ENCODE measurements around the gene CD3D. TPM values are rescaled to one million over a fixed set of nuclear protein-coding genes. Genes with fewer than 3 reads are reported as not detected.
A peak's percentile ranks its signal among the peaks of the same experiment; 100 is the strongest.

The CD3D gene
- total RNA-seq, 1 donor from 2014 or later, result not detected

DNA sequence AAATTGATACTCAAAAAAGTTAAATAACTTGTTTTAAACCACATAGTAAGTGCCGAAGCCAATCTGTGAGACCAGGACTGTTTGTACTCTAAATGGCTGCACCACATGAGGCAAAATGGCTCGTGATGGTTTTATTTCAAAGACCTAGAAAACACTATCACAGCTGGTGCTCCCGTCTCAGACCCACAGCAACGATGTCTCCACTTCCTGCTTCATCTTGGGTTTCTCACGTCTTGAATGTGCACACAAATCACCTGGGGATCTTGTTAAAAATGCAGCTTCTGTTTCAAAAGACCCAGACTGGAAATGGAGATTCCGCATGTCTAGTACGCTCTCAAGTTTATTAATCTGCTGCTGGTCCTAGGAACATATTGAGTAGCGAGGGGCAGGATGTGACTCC is 36.8 kb downstream of the CD3D start:
- Mint-ChIP-seq H3K27me3 (ENCODE audit: unreplicated experiment) (peaks cover 46% of the 10 kb centered on the region), H3K4me3 (ENCODE audit: unreplicated experiment) (no peak overlapping the region), H3K9me3 (ENCODE audit: unreplicated experiment) (no peaks in the 10 kb centered on the region), H3K27ac (ENCODE audit: unreplicated experiment) (no peak overlapping the region), H3K36me3 (ENCODE audit: unreplicated experiment) (no peaks in the 10 kb centered on the region), H3K4me1 (ENCODE audit: unreplicated experiment) (no peaks in the 10 kb centered on the region)
- TF ChIP-seq, protein P1, sequence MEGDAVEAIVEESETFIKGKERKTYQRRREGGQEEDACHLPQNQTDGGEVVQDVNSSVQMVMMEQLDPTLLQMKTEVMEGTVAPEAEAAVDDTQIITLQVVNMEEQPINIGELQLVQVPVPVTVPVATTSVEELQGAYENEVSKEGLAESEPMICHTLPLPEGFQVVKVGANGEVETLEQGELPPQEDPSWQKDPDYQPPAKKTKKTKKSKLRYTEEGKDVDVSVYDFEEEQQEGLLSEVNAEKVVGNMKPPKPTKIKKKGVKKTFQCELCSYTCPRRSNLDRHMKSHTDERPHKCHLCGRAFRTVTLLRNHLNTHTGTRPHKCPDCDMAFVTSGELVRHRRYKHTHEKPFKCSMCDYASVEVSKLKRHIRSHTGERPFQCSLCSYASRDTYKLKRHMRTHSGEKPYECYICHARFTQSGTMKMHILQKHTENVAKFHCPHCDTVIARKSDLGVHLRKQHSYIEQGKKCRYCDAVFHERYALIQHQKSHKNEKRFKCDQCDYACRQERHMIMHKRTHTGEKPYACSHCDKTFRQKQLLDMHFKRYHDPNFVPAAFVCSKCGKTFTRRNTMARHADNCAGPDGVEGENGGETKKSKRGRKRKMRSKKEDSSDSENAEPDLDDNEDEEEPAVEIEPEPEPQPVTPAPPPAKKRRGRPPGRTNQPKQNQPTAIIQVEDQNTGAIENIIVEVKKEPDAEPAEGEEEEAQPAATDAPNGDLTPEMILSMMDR (IDR thresholded peaks at IDR 0.05), result no peak
- no peak for DNase-seq (ENCODE audit: extremely low spot score, unreplicated experiment)

DNA sequence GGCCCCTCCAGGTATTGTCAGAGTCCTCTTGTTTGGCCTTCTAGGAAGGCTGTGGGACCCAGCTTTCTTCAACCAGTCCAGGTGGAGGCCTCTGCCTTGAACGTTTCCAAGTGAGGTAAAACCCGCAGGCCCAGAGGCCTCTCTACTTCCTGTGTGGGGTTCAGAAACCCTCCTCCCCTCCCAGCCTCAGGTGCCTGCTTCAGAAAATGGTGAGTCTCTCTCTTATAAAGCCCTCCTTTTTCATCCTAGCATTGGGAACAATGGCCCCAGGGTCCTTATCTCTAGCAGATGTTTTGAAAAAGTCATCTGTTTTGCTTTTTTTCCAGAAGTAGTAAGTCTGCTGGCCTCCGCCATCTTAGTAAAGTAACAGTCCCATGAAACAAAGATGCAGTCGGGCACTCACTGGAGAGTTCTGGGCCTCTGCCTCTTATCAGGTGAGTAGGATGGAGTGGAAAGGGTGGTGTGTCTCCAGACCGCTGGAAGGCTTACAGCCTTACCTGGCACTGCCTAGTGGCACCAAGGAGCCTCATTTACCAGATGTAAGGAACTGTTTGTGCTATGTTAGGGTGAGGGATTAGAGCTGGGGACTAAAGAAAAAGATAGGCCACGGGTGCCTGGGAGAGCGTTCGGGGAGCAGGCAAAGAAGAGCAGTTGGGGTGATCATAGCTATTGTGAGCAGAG is 37.8 kb downstream of the CD3D start, which contains the start of gene CD3E:
Gene CD3E, plus strand, starts transcription at position 163 of the 681 bp plus-strand sequence. Its CDS starts 223 bp downstream, at position 386.
- no peak for DNase-seq (ENCODE audit: extremely low spot score, unreplicated experiment)
- H3K36me3 Mint-ChIP-seq (ENCODE audit: unreplicated experiment), result no peaks in the 10 kb centered on the region
- no peaks in the 10 kb centered on the region for H3K9me3 Mint-ChIP-seq (ENCODE audit: unreplicated experiment)
- no peak within 1 kb of the TSS for H3K4me3 Mint-ChIP-seq (ENCODE audit: unreplicated experiment)
- H3K4me1 Mint-ChIP-seq (ENCODE audit: unreplicated experiment), result no peaks in the 10 kb centered on the region
- no peak within 1 kb of the TSS for H3K27ac Mint-ChIP-seq (ENCODE audit: unreplicated experiment)
- TF ChIP-seq, protein P1 (IDR thresholded peaks at IDR 0.05), result no peak
- H3K27me3 Mint-ChIP-seq (ENCODE audit: unreplicated experiment), result peaks cover 42% of the 10 kb centered on the region

DNA sequence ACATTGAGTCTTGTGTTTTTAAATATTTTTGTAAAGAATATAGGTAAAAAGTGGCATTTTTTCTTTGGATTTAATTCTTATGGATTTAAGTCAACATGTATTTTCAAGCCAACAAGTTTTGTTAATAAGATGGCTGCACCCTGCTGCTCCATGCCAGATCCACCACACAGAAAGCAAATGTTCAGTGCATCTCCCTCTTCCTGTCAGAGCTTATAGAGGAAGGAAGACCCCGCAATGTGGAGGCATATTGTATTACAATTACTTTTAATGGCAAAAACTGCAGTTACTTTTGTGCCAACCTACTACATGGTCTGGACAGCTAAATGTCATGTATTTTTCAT is 38.3 kb downstream of the CD3D start:
- no peaks in the 10 kb centered on the region for H3K9me3 Mint-ChIP-seq (ENCODE audit: unreplicated experiment)
- no peaks in the 10 kb centered on the region for H3K4me1 Mint-ChIP-seq (ENCODE audit: unreplicated experiment)
- no peaks in the 10 kb centered on the region for H3K36me3 Mint-ChIP-seq (ENCODE audit: unreplicated experiment)
- DNase-seq (ENCODE audit: extremely low spot score, unreplicated experiment), result no peak
- no peak overlapping the region for H3K4me3 Mint-ChIP-seq (ENCODE audit: unreplicated experiment)
- H3K27ac Mint-ChIP-seq (ENCODE audit: unreplicated experiment), result no peak overlapping the region
- TF ChIP-seq, protein P1 (IDR thresholded peaks at IDR 0.05), result no peak
- H3K27me3 Mint-ChIP-seq (ENCODE audit: unreplicated experiment), result peaks cover 42% of the 10 kb centered on the region

DNA sequence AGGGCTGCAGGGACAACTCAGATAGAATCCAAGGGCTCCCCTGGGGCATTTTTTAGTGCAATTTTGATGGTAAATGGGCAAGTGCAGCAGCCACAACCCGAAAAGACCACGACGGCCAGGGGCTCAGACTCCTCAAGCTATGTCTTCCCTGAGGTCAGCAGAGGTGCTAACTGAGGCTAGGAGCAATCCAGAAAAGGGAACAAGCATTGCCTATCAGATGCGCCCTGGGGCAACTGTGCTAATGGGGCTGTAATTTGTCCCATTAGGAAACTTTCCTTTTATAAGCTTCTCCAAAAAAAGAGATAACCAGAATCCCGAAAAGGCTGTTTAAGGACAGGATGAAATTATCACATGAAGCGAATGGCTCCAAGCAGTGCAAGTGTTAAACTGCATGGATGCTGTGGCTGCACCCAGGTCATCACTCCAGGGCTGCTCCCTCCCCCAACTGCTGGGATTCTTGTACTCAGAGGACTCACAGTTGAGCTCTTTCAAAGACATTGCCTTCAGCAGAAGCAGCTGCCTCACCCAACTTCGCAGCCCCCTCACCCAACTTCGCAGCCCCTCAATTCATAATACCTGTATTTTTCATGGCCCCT is 40.8 kb downstream of the CD3D start:
- H3K27ac Mint-ChIP-seq (ENCODE audit: unreplicated experiment), result no peak overlapping the region
- no peak for DNase-seq (ENCODE audit: extremely low spot score, unreplicated experiment)
- H3K9me3 Mint-ChIP-seq (ENCODE audit: unreplicated experiment), result no peaks in the 10 kb centered on the region
- H3K4me3 Mint-ChIP-seq (ENCODE audit: unreplicated experiment), result no peak overlapping the region
- TF ChIP-seq, protein P1 (IDR thresholded peaks at IDR 0.05), result no peak
- H3K36me3 Mint-ChIP-seq (ENCODE audit: unreplicated experiment), result no peaks in the 10 kb centered on the region
- H3K27me3 Mint-ChIP-seq (ENCODE audit: unreplicated experiment), result peaks cover 34% of the 10 kb centered on the region
- H3K4me1 Mint-ChIP-seq (ENCODE audit: unreplicated experiment), result no peaks in the 10 kb centered on the region

DNA sequence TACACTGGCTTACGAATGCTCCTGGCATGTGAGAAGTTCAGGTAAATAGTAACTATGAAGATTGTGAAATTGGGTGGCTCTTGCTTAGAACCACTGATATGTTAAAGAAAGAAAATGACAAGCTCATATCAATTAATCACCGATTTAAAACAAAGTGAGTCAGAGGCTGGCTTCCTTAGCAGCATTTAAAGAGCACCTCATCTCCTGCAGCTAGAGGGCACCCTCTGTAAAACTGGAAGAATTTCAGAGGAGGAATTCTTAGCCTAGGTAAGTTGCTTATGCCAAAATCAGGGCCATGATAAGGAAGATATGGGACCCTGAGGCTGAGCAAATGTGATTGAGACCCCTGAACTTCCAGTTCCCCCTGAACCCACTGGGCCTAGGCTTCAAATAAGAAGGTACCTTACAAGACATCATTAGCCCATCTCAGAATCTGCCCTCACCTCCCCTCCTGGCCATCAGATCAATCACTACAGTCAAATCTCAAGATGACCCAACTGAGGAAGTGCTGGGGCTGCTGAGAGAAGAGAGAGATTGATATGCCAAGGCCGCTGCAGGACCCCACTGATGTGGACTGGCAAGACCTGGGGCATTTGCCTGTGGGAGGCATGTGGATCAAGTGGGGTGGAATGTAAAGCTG is 46.6 kb downstream of the CD3D start:
- no peak overlapping the region for H3K27ac Mint-ChIP-seq (ENCODE audit: unreplicated experiment)
- peaks cover 26% of the 10 kb centered on the region for H3K27me3 Mint-ChIP-seq (ENCODE audit: unreplicated experiment)
- no peaks in the 10 kb centered on the region for H3K4me1 Mint-ChIP-seq (ENCODE audit: unreplicated experiment)
- DNase-seq (ENCODE audit: extremely low spot score, unreplicated experiment), result no peak
- TF ChIP-seq, protein P1 (IDR thresholded peaks at IDR 0.05), result peak; percentile 43
- H3K9me3 Mint-ChIP-seq (ENCODE audit: unreplicated experiment), result no peaks in the 10 kb centered on the region
- no peaks in the 10 kb centered on the region for H3K36me3 Mint-ChIP-seq (ENCODE audit: unreplicated experiment)
- H3K4me3 Mint-ChIP-seq (ENCODE audit: unreplicated experiment), result no peak overlapping the region
